ENCODE data around the gene MFAP2.

DNA sequence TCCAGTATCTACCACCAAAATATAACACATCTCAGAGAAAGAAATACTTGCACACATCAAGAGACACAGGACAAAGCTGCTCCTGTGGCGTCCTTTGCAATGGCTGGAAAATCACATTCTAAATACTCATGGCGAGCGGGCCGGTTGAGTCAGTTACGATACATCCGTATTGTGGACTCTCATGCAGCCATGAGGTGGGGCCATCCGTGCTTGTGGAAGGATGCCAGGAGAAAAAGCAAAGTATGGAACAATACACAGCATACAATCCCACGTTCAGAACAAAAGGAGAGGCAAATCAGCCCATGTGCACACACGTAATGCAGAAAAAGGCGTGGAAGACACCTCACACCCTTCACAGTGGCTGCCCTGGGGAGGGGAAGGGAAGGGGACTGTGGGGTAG is 18.2 kb upstream of the MFAP2 start:
- TF ChIP-seq, protein P1, sequence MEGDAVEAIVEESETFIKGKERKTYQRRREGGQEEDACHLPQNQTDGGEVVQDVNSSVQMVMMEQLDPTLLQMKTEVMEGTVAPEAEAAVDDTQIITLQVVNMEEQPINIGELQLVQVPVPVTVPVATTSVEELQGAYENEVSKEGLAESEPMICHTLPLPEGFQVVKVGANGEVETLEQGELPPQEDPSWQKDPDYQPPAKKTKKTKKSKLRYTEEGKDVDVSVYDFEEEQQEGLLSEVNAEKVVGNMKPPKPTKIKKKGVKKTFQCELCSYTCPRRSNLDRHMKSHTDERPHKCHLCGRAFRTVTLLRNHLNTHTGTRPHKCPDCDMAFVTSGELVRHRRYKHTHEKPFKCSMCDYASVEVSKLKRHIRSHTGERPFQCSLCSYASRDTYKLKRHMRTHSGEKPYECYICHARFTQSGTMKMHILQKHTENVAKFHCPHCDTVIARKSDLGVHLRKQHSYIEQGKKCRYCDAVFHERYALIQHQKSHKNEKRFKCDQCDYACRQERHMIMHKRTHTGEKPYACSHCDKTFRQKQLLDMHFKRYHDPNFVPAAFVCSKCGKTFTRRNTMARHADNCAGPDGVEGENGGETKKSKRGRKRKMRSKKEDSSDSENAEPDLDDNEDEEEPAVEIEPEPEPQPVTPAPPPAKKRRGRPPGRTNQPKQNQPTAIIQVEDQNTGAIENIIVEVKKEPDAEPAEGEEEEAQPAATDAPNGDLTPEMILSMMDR (conservative IDR thresholded peaks at IDR 0.05; ENCODE audit: low read depth, low read length): no peak
- no peak for TF ChIP-seq EZH2 (IDR thresholded peaks at IDR 0.05; ENCODE audit: borderline replicate concordance, low read depth, low read length, poor library complexity, severe bottlenecking)

Data from A673 (cell line).